Common myeloid progenitor, CD34-positive (primary cell): ENCODE measurements around the gene MKKS.

Experiments
- CTCF ChIA-PET: fragments of 350-600 bp; sonication (Branson Sonifier 250); formaldehyde crosslinking; loops from one replicate; lab custom pipeline; 2021; ENCODE audit warnings: antibody characterized with exemption; lab: Charles Lee
- POLR2A ChIA-PET: fragments of 350-600 bp; sonication (Branson Sonifier 250); formaldehyde crosslinking; loops from one replicate; lab custom pipeline; 2021; ENCODE audit warnings: antibody characterized with exemption; lab: Charles Lee
- DNase-seq, 3 donors: peaks; one replicate each; pipeline versions ENCODE4 v3.0.0 to v3.0.0-alpha.2; 2013
- H3K27ac ChIP-seq, 2 experiments: 1 replicate in 1 of 2; 2 replicates in 1 of 2; pipeline ENCODE4 v1.7.0; 2013; ENCODE audit warnings: inconsistent platforms in 2 of 2, low read length in 2 of 2, mild to moderate bottlenecking in 2 of 2, low read depth in 1 of 2, moderate library complexity in 1 of 2; ENCODE audit not compliant: severe bottlenecking in 2 of 2, insufficient read depth in 1 of 2, poor library complexity in 1 of 2
- H3K27me3 ChIP-seq, 5 experiments: replicated peaks in 2 of 5; 1 replicate in 3 of 5; 2 replicates in 2 of 5; pipeline versions ENCODE4 v1.6.1 to v1.7.0; 2013; ENCODE audit warnings: low read length in 4 of 5, mild to moderate bottlenecking in 2 of 5, moderate library complexity in 2 of 5, inconsistent platforms in 1 of 5; ENCODE audit not compliant: insufficient read depth in 5 of 5, control insufficient read depth in 4 of 5
- H3K36me3 ChIP-seq, 4 experiments: 1 replicate in 2 of 4; 2 replicates in 2 of 4; pipeline versions ENCODE4 v1.6.1 to v1.7.0; 2013; ENCODE audit warnings: low read length in 3 of 4, control low read depth in 1 of 4, mild to moderate bottlenecking in 1 of 4; ENCODE audit not compliant: control insufficient read depth in 4 of 4, insufficient read depth in 4 of 4
- H3K4me1 ChIP-seq, 4 experiments: 1 replicate in 3 of 4; 2 replicates in 1 of 4; pipeline versions ENCODE4 v1.6.1 to v1.7.1; 2013; ENCODE audit warnings: low read length in 3 of 4, mild to moderate bottlenecking in 3 of 4, control low read depth in 1 of 4, inconsistent platforms in 1 of 4, moderate library complexity in 1 of 4; ENCODE audit not compliant: control insufficient read depth in 4 of 4, insufficient read depth in 4 of 4; ENCODE audit errors: control extremely low read depth in 1 of 4
- H3K4me3 ChIP-seq, 7 experiments: 1 replicate in 4 of 7; 2 replicates in 3 of 7; pipeline versions ENCODE4 v1.5.1 to v1.7.0; 2013; ENCODE audit warnings: mild to moderate bottlenecking in 7 of 7, low read length in 6 of 7, moderate library complexity in 6 of 7, inconsistent platforms in 2 of 7, low read depth in 2 of 7, control low read depth in 1 of 7; ENCODE audit not compliant: insufficient read depth in 4 of 7, control insufficient read depth in 1 of 7; ENCODE audit errors: extremely low read depth in 1 of 7
- H3K9me3 ChIP-seq, 5 experiments: 1 replicate in 4 of 5; 2 replicates in 1 of 5; pipeline versions ENCODE4 v1.6.1 to v1.7.1; 2013; ENCODE audit warnings: low read length in 4 of 5, mild to moderate bottlenecking in 2 of 5, inconsistent platforms in 1 of 5, low read depth in 1 of 5, moderate library complexity in 1 of 5; ENCODE audit not compliant: control insufficient read depth in 4 of 5, insufficient read depth in 2 of 5; ENCODE audit errors: control extremely low read depth in 1 of 5
- WGBS: methylation state at CpG from one replicate; pipeline ENCODE4 v1.1.5; 2013; ENCODE audit not compliant: insufficient coverage; 5-methylcytosine and 5-hydroxymethylcytosine counted together

MKKS gene

DNA sequence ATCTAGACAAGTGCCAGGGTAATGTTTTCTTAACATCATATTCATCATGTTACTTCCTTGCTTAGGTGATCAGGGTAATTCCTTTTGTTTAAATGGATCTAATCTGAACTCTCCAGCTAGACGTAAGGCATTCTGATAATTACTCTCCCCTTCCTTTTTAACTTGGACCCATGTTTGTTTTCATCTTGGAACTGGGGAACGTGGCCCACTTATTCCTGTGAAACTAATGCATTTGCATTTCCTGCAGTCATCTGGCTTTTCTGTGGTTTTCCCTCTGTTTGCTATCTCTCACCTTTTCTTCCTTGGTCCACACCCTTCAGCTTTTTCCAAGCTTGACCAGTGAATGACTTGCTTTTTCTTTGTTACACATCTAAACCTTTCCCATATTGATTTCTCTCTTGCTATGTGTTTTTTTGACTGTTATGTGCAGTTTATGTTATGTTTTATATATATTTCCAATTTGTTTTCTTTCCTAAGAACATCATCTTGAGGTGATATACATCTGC is 34.4 kb upstream of the MKKS start:
- Histone ChIP-seq H3K9me3 (peaks cover 0 to 12% (median 0%) of the 10 kb centered on the region in 5 experiments), H3K27ac (no peak overlapping the region), H3K4me1 (peaks cover 4 to 44% (median 16%) of the 10 kb centered on the region in 4 experiments), H3K36me3 (peaks cover 0 to 16% (median 4%) of the 10 kb centered on the region in 4 experiments), H3K4me3 (no peak overlapping the region), H3K27me3 (no peaks in the 10 kb centered on the region)
- CTCF ChIA-PET, result interaction anchor here (0.8 to 3.0 kb wide), 10 partner anchors 10 to 1075 kb away, joined by 3 to 31 read pairs (median 4); no protein-coding TSS in a partner anchor
- no peak for DNase-seq
- WGBS, result 50% methylated on average over 2 of the region's 2 CpGs
- POLR2A ChIA-PET, result interaction anchor here (0.8 kb wide), 1 partner anchor 215 kb away, joined by 3 read pairs; no protein-coding TSS in a partner anchor

DNA sequence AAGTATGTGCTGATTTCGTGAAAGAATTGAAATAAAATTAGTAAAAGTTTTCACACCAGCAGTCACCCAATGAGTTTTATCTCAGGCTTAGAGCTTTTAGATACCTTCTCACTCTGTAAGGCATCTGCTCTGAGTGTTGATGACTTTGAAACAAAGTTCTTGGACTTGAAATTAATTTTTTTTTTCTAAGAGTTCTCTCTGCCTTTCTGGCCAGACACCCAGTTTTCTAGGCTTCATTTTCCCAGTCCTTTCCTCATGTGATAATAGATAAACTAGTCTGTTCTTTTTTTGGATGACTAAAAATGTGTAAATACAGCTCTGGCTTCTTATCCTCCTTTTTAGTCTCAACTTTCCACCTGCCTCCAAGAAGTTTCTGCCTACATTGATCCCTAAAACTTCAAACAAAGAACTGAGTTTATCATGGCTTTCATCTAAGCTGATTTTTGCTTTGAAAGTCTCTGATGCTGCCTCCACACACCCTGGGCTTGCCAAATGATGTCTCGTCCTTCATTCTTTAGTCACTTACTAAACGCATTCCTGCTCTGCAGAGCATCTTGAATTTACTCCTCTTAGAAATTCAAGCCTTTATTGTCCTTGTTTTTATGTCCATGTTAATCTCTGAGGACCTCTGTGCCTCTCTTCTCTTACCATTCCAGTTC is 33.8 kb upstream of the MKKS start:
- CTCF ChIA-PET, result interaction anchor here (0.8 to 3.0 kb wide), 10 partner anchors 9 to 1076 kb away, joined by 3 to 31 read pairs (median 4); no protein-coding TSS in a partner anchor
- 50% methylated on average over 2 of the region's 3 CpGs for WGBS
- POLR2A ChIA-PET, result interaction anchor here (0.8 kb wide), 1 partner anchor 216 kb away, joined by 3 read pairs; no protein-coding TSS in a partner anchor
- Histone ChIP-seq H3K36me3 (peaks cover 3 to 16% (median 4%) of the 10 kb centered on the region in 4 experiments), H3K4me3 (no peak overlapping the region), H3K27me3 (no peaks in the 10 kb centered on the region), H3K4me1 (peaks cover 4 to 38% (median 16%) of the 10 kb centered on the region in 4 experiments), H3K27ac (no peak overlapping the region), H3K9me3 (peaks cover 0 to 14% (median 0%) of the 10 kb centered on the region in 5 experiments)
- DNase-seq, result no peak

DNA sequence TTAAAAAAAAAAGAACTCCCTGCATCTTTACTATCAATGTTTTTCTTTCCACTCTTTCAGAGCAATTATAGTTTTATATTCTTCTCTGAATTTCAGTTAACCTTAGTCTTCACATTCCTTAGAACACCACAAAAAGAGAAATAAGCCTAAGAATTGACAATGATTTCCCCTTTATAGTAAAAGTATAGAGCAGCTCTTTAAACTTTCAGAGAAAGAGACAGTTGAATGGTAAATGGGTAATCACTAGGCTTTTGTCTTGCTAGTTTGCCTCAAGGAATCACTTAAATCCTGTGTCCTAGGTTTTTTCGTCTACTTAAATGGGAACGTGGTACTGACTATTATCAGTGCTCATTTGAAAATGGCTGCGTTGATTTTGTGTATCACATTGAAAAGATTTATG is 32.8 kb upstream of the MKKS start:
- ChIA-PET POLR2A (no interaction called here), CTCF (interaction anchor here (1.1 to 3.0 kb wide), 3 partner anchors 44 to 68 kb away, joined by 3 to 31 read pairs (median 3); no protein-coding TSS in a partner anchor)
- DNase-seq, result no peak
- Histone ChIP-seq H3K9me3 (peaks cover 0 to 14% (median 0%) of the 10 kb centered on the region in 5 experiments), H3K36me3 (peaks cover 3 to 15% (median 4%) of the 10 kb centered on the region in 4 experiments), H3K27me3 (no peaks in the 10 kb centered on the region), H3K4me3 (no peak overlapping the region), H3K4me1 (peaks cover 4 to 36% (median 17%) of the 10 kb centered on the region in 4 experiments), H3K27ac (no peak overlapping the region)
- WGBS, result no CpG with 5 or more reads among the region's 3 CpGs

DNA sequence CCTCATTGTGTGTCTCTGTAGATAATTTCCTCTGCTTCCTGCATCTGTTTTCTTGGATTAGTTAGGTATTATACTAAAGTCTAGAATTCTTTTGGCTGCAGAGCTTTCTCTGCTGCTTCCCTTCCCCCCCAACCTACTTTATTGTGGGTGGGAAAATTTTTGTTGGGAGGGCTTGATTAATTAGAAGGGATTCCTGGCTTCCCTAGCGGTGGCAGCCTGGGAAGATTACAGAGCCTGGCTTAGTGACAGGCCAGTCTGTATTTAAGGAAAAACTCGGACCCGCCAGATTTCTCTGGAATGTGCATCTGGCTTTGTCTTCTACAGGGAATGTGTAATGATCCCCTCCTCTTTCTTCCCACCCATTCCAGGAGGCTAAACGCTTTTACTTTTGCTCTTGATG is 32.3 kb upstream of the MKKS start:
- no peak overlapping the region for H3K4me3 ChIP-seq
- H3K9me3 ChIP-seq, result peaks cover 0 to 12% (median 0%) of the 10 kb centered on the region in 5 experiments
- no peak overlapping the region for H3K27ac ChIP-seq
- H3K4me1 ChIP-seq, result peaks cover 4 to 37% (median 17%) of the 10 kb centered on the region in 4 experiments
- no peak for DNase-seq
- H3K27me3 ChIP-seq, result no peaks in the 10 kb centered on the region
- H3K36me3 ChIP-seq, result peaks cover 3 to 17% (median 4%) of the 10 kb centered on the region in 4 experiments
- 100% methylated on average over 3 of the region's 4 CpGs for WGBS
- POLR2A ChIA-PET, result no interaction called here
- CTCF ChIA-PET, result interaction anchor here (1.7 to 3.0 kb wide), 2 partner anchors 13 to 69 kb away, joined by 6 to 31 read pairs; no protein-coding TSS in a partner anchor

DNA sequence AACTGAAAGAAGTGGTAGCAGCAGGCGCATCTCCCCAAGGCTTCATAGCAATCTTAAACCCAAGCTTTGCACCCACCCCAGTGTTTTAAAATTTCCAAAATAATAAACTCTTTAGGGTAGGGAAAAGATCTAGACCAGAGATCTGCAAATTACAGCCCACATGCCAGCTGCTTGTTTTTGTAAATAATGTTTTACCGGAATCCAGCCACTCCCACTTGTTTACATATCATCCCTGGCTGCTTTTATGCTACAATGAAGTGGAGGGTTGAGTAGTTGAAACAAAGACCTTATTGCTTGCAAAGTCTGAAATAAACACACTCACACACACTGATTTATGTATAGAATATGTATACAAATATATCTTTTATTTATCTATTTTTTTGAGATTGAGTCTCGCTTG is 31.1 kb upstream of the MKKS start:
- Histone ChIP-seq H3K27ac (no peak overlapping the region), H3K36me3 (peaks cover 10 to 21% (median 11%) of the 10 kb centered on the region in 4 experiments), H3K27me3 (no peaks in the 10 kb centered on the region), H3K4me1 (peaks cover 6 to 29% (median 14%) of the 10 kb centered on the region in 4 experiments), H3K4me3 (no peak overlapping the region), H3K9me3 (peaks cover 0 to 16% (median 4%) of the 10 kb centered on the region in 5 experiments)
- no CpG with 5 or more reads among the region's 3 CpGs for WGBS
- CTCF ChIA-PET, result interaction anchor here (0.7 to 1.7 kb wide), 3 partner anchors 12 to 71 kb away, joined by 3 to 6 read pairs (median 3); no protein-coding TSS in a partner anchor
- DNase-seq, result no peak
- POLR2A ChIA-PET, result no interaction called here

DNA sequence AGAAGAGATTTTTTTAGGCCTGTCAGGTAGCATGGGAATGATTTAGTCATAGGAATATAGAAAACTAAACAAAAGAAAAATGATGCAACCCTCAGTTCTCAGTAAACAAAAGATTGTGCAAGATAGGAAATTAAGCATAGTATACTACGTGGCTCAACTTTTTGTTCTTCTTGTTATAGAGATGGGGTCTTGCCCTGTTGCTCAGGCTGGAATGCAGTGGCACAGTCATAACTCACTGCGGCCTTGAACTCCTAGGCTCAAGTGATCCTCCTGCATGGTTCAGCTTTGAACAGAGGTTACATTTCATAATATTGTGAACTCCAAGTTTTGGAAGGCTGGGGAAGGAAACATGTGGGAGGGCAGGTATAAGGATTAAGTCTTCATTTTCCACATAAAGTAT is 29.6 kb upstream of the MKKS start:
- peaks cover 3 to 16% (median 6%) of the 10 kb centered on the region in 4 experiments for H3K4me1 ChIP-seq
- POLR2A ChIA-PET, result interaction anchor here (0.5 kb wide), 1 partner anchor 27 kb away, joined by 4 read pairs; no protein-coding TSS in a partner anchor
- no peak for DNase-seq
- no peak overlapping the region for H3K27ac ChIP-seq
- 100% methylated on average over 1 of the region's 2 CpGs for WGBS
- no peaks in the 10 kb centered on the region for H3K27me3 ChIP-seq
- H3K36me3 ChIP-seq, result peaks cover 11 to 23% (median 13%) of the 10 kb centered on the region in 4 experiments
- no peak overlapping the region for H3K4me3 ChIP-seq
- CTCF ChIA-PET, result interaction anchor here (0.6 to 1.2 kb wide), 2 partner anchors 37 to 73 kb away, joined by 3 to 5 read pairs; no protein-coding TSS in a partner anchor
- peaks cover 0 to 21% (median 5%) of the 10 kb centered on the region in 5 experiments for H3K9me3 ChIP-seq
